K562 (cell line): ENCODE data around the gene PRKCE.

Experiments
- BCL6 ChIP-seq: fragments of 250-450 bp; sonication (Bioruptor Pico); IDR thresholded peaks from 2 replicates; pipeline ENCODE4 v1.4.0; 2020
- DMBX1 ChIP-seq: fragments of 250-450 bp; sonication (Bioruptor Pico); IDR thresholded peaks from 2 replicates; pipeline ENCODE4 v1.8.0; 2022; ENCODE audit warnings: inconsistent platforms, mild to moderate bottlenecking, moderate library complexity, borderline replicate concordance
- DNMT1 ChIP-seq: fragments of 450-650 bp; IDR thresholded peaks from 2 replicates; pipeline ENCODE4 v1.6.1; 2016; ENCODE audit warnings: antibody characterized with exemption, mild to moderate bottlenecking
- HMG20B ChIP-seq: fragments of 250-450 bp; sonication (Bioruptor Pico); IDR thresholded peaks from 2 replicates; pipeline ENCODE4 v1.5.0; 2021; ENCODE audit warnings: mild to moderate bottlenecking
- LEF1 ChIP-seq: fragments of 450-650 bp; IDR thresholded peaks from 2 replicates; pipeline ENCODE4 v1.6.1; 2016; ENCODE audit warnings: mild to moderate bottlenecking
- RAD21 ChIP-seq, 2 experiments: fragments of 250-450 bp in 1 of 2; fragments of 450-650 bp in 1 of 2; sonication (Bioruptor Pico) in 1 of 2; formaldehyde crosslinking in 1 of 2; IDR thresholded peaks in 1 of 2; conservative IDR thresholded peaks in 1 of 2; 2 replicates each; pipeline versions ENCODE4 v1.4.0 to v1.8.0; 2020 to 2022; ENCODE audit warnings: mild to moderate bottlenecking in 2 of 2, moderate library complexity in 1 of 2
- SRSF9 ChIP-seq: fragments of 200-400 bp; formaldehyde crosslinking; IDR thresholded peaks from 2 replicates; pipeline ENCODE4 v1.6.1; 2017; ENCODE audit warnings: low read depth, low read length, borderline replicate concordance
- TCF7 ChIP-seq: sonication (generic); IDR thresholded peaks from 2 replicates; pipeline ENCODE4 v1.6.1; 2016; ENCODE audit warnings: antibody characterized with exemption, borderline replicate concordance
- ZFPM2 ChIP-seq: fragments of 250-450 bp; sonication (Bioruptor Pico); IDR thresholded peaks from 2 replicates; pipeline ENCODE4 v1.5.1; 2022; ENCODE audit warnings: mild to moderate bottlenecking
- ZNF197 ChIP-seq: fragments of 200-800 bp; sonication (Bioruptor generic); IDR thresholded peaks from 2 replicates; pipeline ENCODE4 v1.6.1; 2016; ENCODE audit warnings: low read depth, missing genetic modification characterization, missing compliant biosample characterization
- TF ChIP-seq, protein P1 (sequence below), 3 experiments: IDR thresholded peaks in 2 of 3; conservative IDR thresholded peaks in 1 of 3; 2 replicates each; pipeline ENCODE4 v1.5.1; 2011 to 2012; ENCODE audit warnings: low read length in 3 of 3, mild to moderate bottlenecking in 3 of 3, control low read depth in 2 of 3, improper control_type of control experiment in 1 of 3, inconsistent platforms in 1 of 3, low read depth in 1 of 3, mixed read lengths in 1 of 3, moderate library complexity in 1 of 3; ENCODE audit not compliant: insufficient read depth in 2 of 3
- TF ChIP-seq, protein P2 (sequence below), 2 experiments: fragments of 450-650 bp; IDR thresholded peaks; 2 replicates each; pipeline ENCODE4 v1.6.1; 2016
- TF ChIP-seq, protein P3 (sequence below): sonication (generic); formaldehyde crosslinking; IDR thresholded peaks from 2 replicates; pipeline ENCODE4 v1.5.0; 2020; ENCODE audit warnings: missing genetic modification reagents

DNA sequence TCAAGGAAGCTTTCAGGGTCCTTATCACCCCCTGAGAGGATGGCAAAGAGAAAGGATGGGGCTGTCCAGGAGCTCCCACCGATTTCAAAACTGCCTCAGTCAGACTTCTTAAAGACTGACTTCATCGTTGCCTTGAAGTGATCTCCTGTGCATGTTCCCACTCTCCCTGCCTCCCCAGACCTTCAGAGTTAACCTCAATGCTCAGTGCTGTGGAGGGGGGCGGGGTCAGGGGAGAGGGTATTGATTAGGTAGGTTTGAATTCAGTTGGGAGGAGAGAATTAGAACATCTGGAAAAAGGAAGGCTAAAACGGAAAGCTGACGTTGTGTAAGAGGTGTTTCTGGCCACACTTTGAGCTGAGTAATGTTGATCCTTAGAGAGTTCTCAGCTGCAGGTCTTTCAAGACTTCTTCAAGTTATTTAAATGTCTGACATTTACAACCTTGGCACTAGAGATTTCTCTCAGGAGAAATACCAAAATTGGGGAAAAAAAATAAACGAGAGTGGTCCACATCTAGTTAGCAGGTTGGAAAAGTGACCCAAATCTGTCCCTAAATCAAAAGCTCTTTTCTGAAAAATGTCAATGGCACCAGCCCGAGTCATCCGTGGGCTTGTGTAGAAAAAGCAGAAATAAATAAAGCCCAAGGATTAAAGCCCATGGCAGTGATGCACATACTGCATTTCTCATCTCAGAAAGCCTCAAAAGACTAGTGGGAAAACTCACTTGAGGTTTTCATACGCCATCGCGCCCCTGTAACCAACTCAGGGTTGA, 511.0 kb downstream of the PRKCE start:
- TF ChIP-seq ZFPM2 (no peak), DMBX1 (CRISPR knock-in tag) (no peak), TCF7 (no peak), ZNF197 (no peak), RAD21 (CRISPR knock-in tag; conservative IDR thresholded peaks at IDR 0.05 in 1 of 2, IDR thresholded peaks at IDR 0.05 in 1 of 2) (no peak), LEF1 (no peak), DNMT1 (no peak), SRSF9 (no peak), BCL6 (CRISPR knock-in tag) (no peak), HMG20B (CRISPR knock-in tag) (no peak)
- TF ChIP-seq, protein P1, sequence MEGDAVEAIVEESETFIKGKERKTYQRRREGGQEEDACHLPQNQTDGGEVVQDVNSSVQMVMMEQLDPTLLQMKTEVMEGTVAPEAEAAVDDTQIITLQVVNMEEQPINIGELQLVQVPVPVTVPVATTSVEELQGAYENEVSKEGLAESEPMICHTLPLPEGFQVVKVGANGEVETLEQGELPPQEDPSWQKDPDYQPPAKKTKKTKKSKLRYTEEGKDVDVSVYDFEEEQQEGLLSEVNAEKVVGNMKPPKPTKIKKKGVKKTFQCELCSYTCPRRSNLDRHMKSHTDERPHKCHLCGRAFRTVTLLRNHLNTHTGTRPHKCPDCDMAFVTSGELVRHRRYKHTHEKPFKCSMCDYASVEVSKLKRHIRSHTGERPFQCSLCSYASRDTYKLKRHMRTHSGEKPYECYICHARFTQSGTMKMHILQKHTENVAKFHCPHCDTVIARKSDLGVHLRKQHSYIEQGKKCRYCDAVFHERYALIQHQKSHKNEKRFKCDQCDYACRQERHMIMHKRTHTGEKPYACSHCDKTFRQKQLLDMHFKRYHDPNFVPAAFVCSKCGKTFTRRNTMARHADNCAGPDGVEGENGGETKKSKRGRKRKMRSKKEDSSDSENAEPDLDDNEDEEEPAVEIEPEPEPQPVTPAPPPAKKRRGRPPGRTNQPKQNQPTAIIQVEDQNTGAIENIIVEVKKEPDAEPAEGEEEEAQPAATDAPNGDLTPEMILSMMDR (IDR thresholded peaks at IDR 0.05 in 2 of 3, conservative IDR thresholded peaks at IDR 0.05 in 1 of 3; ENCODE audit: insufficient read depth in 2 of 3, low read depth in 1 of 3, low read length in 3 of 3), result no peak
- TF ChIP-seq, protein P2, sequence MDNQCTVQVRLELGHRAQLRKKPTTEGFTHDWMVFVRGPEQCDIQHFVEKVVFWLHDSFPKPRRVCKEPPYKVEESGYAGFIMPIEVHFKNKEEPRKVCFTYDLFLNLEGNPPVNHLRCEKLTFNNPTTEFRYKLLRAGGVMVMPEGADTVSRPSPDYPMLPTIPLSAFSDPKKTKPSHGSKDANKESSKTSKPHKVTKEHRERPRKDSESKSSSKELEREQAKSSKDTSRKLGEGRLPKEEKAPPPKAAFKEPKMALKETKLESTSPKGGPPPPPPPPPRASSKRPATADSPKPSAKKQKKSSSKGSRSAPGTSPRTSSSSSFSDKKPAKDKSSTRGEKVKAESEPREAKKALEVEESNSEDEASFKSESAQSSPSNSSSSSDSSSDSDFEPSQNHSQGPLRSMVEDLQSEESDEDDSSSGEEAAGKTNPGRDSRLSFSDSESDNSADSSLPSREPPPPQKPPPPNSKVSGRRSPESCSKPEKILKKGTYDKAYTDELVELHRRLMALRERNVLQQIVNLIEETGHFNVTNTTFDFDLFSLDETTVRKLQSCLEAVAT (IDR thresholded peaks at IDR 0.05), result no peak
- TF ChIP-seq, protein P3, sequence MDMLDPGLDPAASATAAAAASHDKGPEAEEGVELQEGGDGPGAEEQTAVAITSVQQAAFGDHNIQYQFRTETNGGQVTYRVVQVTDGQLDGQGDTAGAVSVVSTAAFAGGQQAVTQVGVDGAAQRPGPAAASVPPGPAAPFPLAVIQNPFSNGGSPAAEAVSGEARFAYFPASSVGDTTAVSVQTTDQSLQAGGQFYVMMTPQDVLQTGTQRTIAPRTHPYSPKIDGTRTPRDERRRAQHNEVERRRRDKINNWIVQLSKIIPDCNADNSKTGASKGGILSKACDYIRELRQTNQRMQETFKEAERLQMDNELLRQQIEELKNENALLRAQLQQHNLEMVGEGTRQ, result no peak
